Effector memory CD4-positive, alpha-beta T cell (primary cell): ENCODE results near the gene MAL.

Source experiments
- DNase-seq, 3 donors: peaks; one replicate each; pipeline ENCODE4 v3.0.0-alpha.2; 2020
- H3K27ac ChIP-seq: 2 replicates; pipeline ENCODE4 v1.7.0; 2013; ENCODE audit warnings: mild to moderate bottlenecking, low read length, moderate library complexity; ENCODE audit not compliant: insufficient read depth, poor library complexity, severe bottlenecking
- H3K27me3 ChIP-seq: replicated peaks from 2 replicates; pipeline ENCODE4 v1.7.0; 2013; ENCODE audit warnings: mild to moderate bottlenecking, low read length; ENCODE audit not compliant: insufficient read depth, control insufficient read depth, poor library complexity, severe bottlenecking
- H3K36me3 ChIP-seq: 2 replicates; pipeline ENCODE4 v1.7.0; 2013; ENCODE audit warnings: mild to moderate bottlenecking, low read length, moderate library complexity; ENCODE audit not compliant: control insufficient read depth, insufficient read depth
- H3K4me1 ChIP-seq: 2 replicates; pipeline ENCODE4 v1.7.0; 2013; ENCODE audit warnings: low read length, mild to moderate bottlenecking; ENCODE audit not compliant: control insufficient read depth, insufficient read depth, poor library complexity, severe bottlenecking
- H3K4me3 ChIP-seq: 2 replicates; pipeline ENCODE4 v1.7.0; 2013; ENCODE audit warnings: low read length, low read depth, mild to moderate bottlenecking; ENCODE audit not compliant: insufficient read depth, poor library complexity, severe bottlenecking
- H3K9me3 ChIP-seq: 2 replicates; pipeline ENCODE4 v1.7.0; 2013; ENCODE audit warnings: mild to moderate bottlenecking, low read length, moderate library complexity; ENCODE audit not compliant: control insufficient read depth

Gene MAL

DNA sequence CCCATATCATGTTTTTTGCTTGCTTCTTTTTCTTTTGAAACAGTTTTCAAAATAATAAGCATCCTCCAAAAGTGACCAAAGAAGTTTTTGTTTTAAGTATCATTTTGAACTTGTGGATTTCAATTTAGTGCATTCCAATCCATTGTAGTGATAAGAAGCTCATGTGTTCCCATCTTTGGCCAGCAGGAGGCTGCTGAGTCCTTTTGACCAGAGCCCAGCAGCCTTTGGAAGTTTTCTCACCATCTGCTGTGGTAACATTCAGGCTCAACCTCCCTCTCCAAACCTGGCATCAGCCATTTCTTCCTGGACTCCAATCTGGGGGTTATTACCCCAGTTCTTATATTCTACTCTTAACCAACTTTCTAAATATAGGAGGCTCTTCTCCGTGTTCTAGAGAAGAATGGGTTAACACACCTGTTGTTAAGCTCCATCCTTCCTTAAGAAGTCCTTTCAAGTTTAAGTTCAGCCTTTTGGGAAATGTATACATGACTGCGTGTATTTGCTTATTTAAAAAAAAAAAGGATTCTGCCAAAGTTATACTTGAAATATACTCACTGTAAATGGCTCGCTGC, 39.0 kb upstream of the MAL start:
- DNase-seq = no peak
- H3K27me3 ChIP-seq = no peaks in the 10 kb centered on the region
- H3K4me1 ChIP-seq = no peaks in the 10 kb centered on the region
- no peaks in the 10 kb centered on the region for H3K36me3 ChIP-seq
- no peak overlapping the region for H3K27ac ChIP-seq
- H3K9me3 ChIP-seq = no peaks in the 10 kb centered on the region
- no peak overlapping the region for H3K4me3 ChIP-seq

DNA sequence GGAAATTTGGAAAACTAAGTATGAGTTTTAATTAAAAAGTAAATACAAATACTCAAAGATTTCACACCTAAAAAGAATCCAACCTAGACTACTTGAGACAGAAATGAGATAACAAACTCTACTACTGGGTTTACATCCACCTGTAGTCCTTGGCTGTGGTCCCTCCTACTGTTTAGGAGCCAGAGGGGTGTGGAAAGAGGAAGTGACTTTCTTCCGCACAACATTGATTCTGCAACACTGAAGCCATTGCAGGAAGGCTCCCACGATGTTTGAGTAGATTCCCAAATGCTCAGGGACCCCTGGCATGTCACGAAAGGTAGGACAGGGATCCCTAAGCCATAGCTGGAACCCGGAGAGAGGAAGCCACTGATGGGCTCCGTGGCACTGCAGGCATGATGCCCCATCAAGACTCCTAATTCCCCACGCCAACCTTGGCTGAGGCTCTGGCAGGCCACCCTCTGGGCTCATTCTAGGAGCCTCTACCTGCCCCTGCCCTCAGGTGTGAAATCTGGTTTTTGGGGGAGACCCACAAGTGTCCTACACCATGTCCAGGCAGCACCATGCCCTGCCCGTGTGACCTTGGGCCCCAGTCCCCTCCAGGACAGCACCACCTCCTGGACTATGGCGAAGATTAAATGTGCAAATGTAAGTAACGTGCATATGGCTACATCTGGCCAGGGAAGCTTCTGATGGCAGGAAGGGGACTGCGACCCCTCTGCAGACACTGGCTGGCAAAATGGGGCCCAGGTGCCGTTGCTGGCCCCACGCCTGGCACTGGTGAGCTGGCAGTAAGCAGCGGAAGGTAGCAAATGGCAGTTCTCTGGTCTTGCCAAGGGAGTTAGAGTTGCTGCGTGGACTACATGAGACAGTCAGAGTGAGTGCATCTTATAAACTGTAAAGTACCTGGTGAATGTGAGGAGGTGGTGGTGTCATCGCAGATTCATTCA, 38.2 kb upstream of the MAL start:
- Histone ChIP-seq H3K27me3 (no peaks in the 10 kb centered on the region), H3K4me3 (no peak overlapping the region), H3K9me3 (no peaks in the 10 kb centered on the region), H3K36me3 (no peaks in the 10 kb centered on the region), H3K27ac (no peak overlapping the region), H3K4me1 (no peaks in the 10 kb centered on the region)
- no peak for DNase-seq

- Histone ChIP-seq H3K4me3 (no peak overlapping the region), H3K36me3 (no peaks in the 10 kb centered on the region), H3K4me1 (no peaks in the 10 kb centered on the region), H3K27me3 (no peaks in the 10 kb centered on the region), H3K27ac (no peak overlapping the region), H3K9me3 (no peaks in the 10 kb centered on the region)
- DNase-seq = no peak
These were observed 34.6 kb upstream of the MAL start for GRCh38 chr2:94990956-94991355.

- Histone ChIP-seq H3K9me3 (no peaks in the 10 kb centered on the region), H3K4me1 (no peaks in the 10 kb centered on the region), H3K36me3 (no peaks in the 10 kb centered on the region), H3K4me3 (no peak overlapping the region), H3K27me3 (peaks cover 2% of the 10 kb centered on the region), H3K27ac (no peak overlapping the region)
- no peak for DNase-seq
These were observed 33.1 kb upstream of the MAL start for GRCh38 chr2:94992360-94992759.

- no peak for DNase-seq
- Histone ChIP-seq H3K9me3 (no peaks in the 10 kb centered on the region), H3K27ac (no peak overlapping the region), H3K4me3 (no peak overlapping the region), H3K27me3 (peaks cover 6% of the 10 kb centered on the region), H3K36me3 (no peaks in the 10 kb centered on the region), H3K4me1 (no peaks in the 10 kb centered on the region)
These were observed 32.1 kb upstream of the MAL start for GRCh38 chr2:94993176-94994062.

- H3K36me3 ChIP-seq = no peaks in the 10 kb centered on the region
- peaks cover 6% of the 10 kb centered on the region for H3K27me3 ChIP-seq
- H3K9me3 ChIP-seq = no peaks in the 10 kb centered on the region
- no peak for DNase-seq
- H3K4me3 ChIP-seq = no peak overlapping the region
- H3K4me1 ChIP-seq = no peaks in the 10 kb centered on the region
- no peak overlapping the region for H3K27ac ChIP-seq
These were observed 31.2 kb upstream of the MAL start for GRCh38 chr2:94994063-94994913.

DNA sequence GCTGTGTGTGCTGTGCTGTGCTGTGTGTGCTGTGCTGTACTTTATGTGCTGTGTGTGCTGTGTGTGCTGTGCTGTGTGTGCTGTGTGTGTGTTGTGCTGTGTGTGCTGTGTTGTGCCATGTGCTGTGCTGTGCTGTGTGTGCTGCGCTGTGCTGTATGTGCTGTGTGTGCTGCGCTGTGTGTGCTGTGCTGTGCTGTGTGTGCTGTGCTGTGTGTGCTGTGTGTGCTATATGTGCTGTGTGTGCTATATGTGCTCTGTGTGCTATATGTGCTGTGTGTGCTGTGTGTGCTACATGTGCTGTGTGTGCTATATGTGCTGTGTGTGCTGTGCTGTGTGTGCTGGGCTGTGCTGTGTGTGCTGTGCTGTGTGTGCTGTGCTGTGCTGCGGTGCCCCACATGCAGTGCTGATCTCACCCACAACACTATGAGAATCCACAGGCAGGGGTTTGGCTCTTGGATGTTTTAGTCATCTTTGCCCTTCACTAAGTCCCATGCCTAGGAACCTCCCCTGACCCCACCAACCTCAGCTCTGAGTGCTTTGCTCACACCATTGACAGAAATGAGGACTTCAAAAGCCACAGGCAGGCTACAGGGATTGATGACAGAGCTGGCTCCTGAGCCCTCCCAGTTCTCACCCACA, 30.5 kb upstream of the MAL start:
- no peaks in the 10 kb centered on the region for H3K4me1 ChIP-seq
- H3K27ac ChIP-seq = no peak overlapping the region
- H3K4me3 ChIP-seq = no peak overlapping the region
- no peaks in the 10 kb centered on the region for H3K9me3 ChIP-seq
- H3K36me3 ChIP-seq = no peaks in the 10 kb centered on the region
- no peak for DNase-seq
- H3K27me3 ChIP-seq = peaks cover 6% of the 10 kb centered on the region

DNA sequence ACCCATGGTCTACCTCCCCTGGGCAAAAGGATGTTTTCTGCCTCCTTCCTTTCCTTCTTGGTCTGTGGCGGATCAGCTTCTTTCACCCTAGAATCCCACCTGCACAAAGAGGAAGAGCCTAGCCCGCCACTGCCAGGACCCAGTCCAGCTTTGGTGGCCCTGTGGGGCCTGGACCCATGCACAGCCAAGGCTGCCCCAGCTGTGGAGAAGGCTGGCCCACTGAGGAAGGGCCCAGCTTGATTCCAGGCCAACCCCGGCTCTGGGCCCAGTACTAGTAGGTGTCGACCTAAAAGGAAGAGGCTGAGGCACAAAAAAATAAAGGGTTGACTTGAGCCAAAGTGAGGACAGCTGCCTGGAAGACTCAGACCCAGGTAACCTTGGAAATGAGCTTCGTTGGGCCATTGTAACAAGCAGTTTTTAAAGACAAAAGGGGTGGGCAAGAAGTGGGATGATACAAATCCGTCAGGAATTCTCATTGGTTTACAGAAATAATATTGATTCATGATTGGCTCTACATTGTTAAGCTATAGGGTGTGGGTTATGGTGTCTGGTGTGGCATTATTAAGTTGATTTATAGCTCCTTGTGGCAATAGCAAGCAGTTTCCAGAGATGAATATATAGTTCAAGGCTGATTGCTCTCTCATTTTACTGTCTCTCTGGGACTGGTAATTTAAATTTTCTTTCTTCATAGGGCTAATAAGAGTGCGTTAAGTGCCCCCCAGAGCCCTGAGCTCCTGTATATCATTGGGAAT, 29.8 kb upstream of the MAL start:
- Histone ChIP-seq H3K9me3 (no peaks in the 10 kb centered on the region), H3K27ac (no peak overlapping the region), H3K27me3 (peaks cover 6% of the 10 kb centered on the region), H3K36me3 (no peaks in the 10 kb centered on the region), H3K4me3 (no peak overlapping the region), H3K4me1 (no peaks in the 10 kb centered on the region)
- DNase-seq = no peak
